DND-41 (cell line): ENCODE data around the gene BTC.
"Not testable (repeated sequence)": the region's sequence is repeated elsewhere in the genome, so short reads cannot be mapped to it uniquely, and the experiment has no call there.

ENCODE experiments used
- ATAC-seq: fragments of 200-7000 bp; cut with Tn5 transposase; 3 replicates; pipeline ENCODE4 v1.9.1; 2021; ENCODE audit warnings: low read depth; ENCODE audit not compliant: insufficient read depth
- DNase-seq: peaks from one replicate; pipeline ENCODE4 v3.0.0-alpha.2; 2020
- H2AFZ ChIP-seq: 2 replicates; pipeline ENCODE4 v1.6.0; 2012; ENCODE audit warnings: low read depth, low read length
- H3K27ac ChIP-seq: 2 replicates; pipeline ENCODE4 v1.5.1; 2012; ENCODE audit warnings: low read length, inconsistent platforms
- H3K27me3 ChIP-seq: fragments of 200-600 bp; sonication (generic); 2 replicates; pipeline ENCODE4 v1.6.0; 2012; ENCODE audit warnings: low read length, mild to moderate bottlenecking, inconsistent platforms; ENCODE audit not compliant: insufficient read depth, poor library complexity
- H3K36me3 ChIP-seq: 2 replicates; pipeline ENCODE4 v1.5.1; 2012; ENCODE audit warnings: low read length, inconsistent platforms; ENCODE audit not compliant: insufficient read depth
- H3K4me1 ChIP-seq: 2 replicates; pipeline ENCODE4 v1.5.1; 2012; ENCODE audit warnings: mild to moderate bottlenecking, low read length; ENCODE audit not compliant: insufficient read depth
- H3K4me2 ChIP-seq: 2 replicates; pipeline ENCODE4 v1.6.0; 2012; ENCODE audit warnings: mild to moderate bottlenecking, moderate library complexity, low read length, inconsistent platforms; ENCODE audit not compliant: insufficient read depth
- H3K4me3 ChIP-seq, 2 experiments: fragments of 200-600 bp in 1 of 2; shearing (Covaris generic) in 1 of 2; 2 replicates each; pipeline ENCODE4 v1.5.1; 2012 to 2016; ENCODE audit warnings: inconsistent platforms in 2 of 2, low read length in 2 of 2, mild to moderate bottlenecking in 2 of 2, low read depth in 1 of 2, moderate library complexity in 1 of 2
- H3K79me2 ChIP-seq: 2 replicates; pipeline ENCODE4 v1.6.0; 2012; ENCODE audit warnings: low read length, inconsistent platforms; ENCODE audit not compliant: insufficient read depth
- H3K9ac ChIP-seq: 2 replicates; pipeline ENCODE4 v1.6.0; 2012; ENCODE audit warnings: low read depth, mild to moderate bottlenecking, inconsistent platforms, low read length, moderate library complexity
- H3K9me3 ChIP-seq: 2 replicates; pipeline ENCODE4 v1.5.1; 2012; ENCODE audit warnings: low read length, moderate library complexity, mild to moderate bottlenecking, inconsistent platforms; ENCODE audit not compliant: insufficient read depth, severe bottlenecking
- H4K20me1 ChIP-seq: 2 replicates; pipeline ENCODE4 v1.6.0; 2012; ENCODE audit warnings: low read length; ENCODE audit not compliant: insufficient read depth
- EZH2 ChIP-seq: IDR thresholded peaks from 3 replicates; pipeline ENCODE4 v1.6.1; 2012; ENCODE audit warnings: borderline replicate concordance, low read depth, mild to moderate bottlenecking, moderate library complexity, low read length, inconsistent platforms; ENCODE audit not compliant: severe bottlenecking
- TF ChIP-seq, protein P1 (sequence below): IDR thresholded peaks from 2 replicates; pipeline ENCODE4 v1.5.1; 2012; ENCODE audit warnings: borderline replicate concordance, low read length, moderate library complexity, mild to moderate bottlenecking; ENCODE audit not compliant: poor library complexity, severe bottlenecking; ENCODE audit errors: extremely low read depth

Gene BTC

DNA sequence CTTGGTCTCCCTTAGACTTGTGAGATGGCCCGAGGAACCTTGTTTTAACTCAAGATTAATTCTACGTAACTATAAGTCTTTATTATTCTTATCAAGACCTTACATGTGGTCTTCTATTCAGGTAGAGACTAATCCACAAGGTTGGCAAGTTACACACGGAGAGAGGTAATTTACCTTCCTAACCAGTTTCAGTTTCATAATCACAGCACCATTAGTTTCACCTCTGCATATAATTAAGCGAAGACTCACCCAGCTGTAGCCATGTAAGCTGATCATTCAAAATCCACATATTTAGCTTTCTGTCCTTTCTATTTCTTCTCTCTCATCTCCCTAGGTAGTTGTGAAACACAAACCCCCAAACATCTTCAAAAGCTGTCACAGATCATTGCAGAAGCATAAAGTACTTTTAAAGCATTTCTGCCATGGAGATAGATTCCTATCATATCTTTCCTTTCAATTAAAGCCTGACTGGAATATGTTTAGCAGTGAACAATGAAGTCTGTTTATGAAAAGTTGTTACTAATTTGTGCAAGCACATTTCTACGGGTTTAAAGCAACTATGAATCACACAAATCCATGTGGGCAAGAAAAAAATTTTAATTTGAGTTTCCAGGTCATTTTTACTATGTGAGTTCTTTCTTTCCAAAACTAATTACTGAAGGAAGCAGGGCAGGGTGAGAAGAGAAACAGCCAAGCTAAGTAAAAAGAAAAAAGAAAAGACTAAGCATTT lies 78.5 kb downstream of the BTC start:
- Histone ChIP-seq H3K36me3 (no peaks in the 10 kb centered on the region), H3K4me3 (no peak overlapping the region), H3K9me3 (no peaks in the 10 kb centered on the region), H3K27ac (no peak overlapping the region), H3K27me3 (no peaks in the 10 kb centered on the region), H3K4me1 (no peaks in the 10 kb centered on the region), H3K79me2 (no peaks in the 10 kb centered on the region), H3K4me2 (no peak overlapping the region), H3K9ac (no peak overlapping the region), H4K20me1 (no peaks in the 10 kb centered on the region), H2AFZ (no peak overlapping the region)
- DNase-seq (no peak), ATAC-seq (no peak)
- TF ChIP-seq, protein P1, sequence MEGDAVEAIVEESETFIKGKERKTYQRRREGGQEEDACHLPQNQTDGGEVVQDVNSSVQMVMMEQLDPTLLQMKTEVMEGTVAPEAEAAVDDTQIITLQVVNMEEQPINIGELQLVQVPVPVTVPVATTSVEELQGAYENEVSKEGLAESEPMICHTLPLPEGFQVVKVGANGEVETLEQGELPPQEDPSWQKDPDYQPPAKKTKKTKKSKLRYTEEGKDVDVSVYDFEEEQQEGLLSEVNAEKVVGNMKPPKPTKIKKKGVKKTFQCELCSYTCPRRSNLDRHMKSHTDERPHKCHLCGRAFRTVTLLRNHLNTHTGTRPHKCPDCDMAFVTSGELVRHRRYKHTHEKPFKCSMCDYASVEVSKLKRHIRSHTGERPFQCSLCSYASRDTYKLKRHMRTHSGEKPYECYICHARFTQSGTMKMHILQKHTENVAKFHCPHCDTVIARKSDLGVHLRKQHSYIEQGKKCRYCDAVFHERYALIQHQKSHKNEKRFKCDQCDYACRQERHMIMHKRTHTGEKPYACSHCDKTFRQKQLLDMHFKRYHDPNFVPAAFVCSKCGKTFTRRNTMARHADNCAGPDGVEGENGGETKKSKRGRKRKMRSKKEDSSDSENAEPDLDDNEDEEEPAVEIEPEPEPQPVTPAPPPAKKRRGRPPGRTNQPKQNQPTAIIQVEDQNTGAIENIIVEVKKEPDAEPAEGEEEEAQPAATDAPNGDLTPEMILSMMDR, result no peak
- no peak for TF ChIP-seq EZH2

DNA sequence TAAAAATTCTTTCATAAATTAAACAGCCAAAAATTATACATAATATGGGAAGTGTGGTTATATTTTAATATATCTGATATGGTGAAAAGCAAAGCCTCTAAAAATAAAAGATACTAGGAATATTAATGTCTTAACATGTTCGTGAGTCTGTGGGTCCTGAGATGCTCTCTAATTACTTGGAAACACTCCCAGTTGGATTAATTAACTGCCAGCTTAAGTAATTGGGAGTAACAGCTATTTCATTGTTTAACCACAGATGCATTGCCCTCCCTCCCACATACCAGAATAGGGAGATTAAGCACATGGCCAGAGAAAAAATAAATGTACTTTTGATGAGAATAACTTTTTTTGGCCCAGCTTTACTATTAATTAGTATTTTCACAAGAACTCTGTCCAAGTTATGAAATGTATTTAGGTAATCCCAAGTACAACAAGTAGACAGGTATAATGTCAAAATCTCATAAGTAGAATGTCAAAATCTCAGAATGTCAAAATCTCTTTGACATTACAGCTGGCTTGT lies 79.7 kb downstream of the BTC start:
- H3K9me3 ChIP-seq, result no peaks in the 10 kb centered on the region
- H3K27ac ChIP-seq, result no peak overlapping the region
- no peaks in the 10 kb centered on the region for H3K36me3 ChIP-seq
- no peaks in the 10 kb centered on the region for H3K4me1 ChIP-seq
- DNase-seq, result no peak
- no peaks in the 10 kb centered on the region for H4K20me1 ChIP-seq
- no peaks in the 10 kb centered on the region for H3K27me3 ChIP-seq
- no peak overlapping the region for H3K9ac ChIP-seq
- H3K4me3 ChIP-seq, result no peak overlapping the region
- TF ChIP-seq EZH2, result no peak
- TF ChIP-seq, protein P1, result no peak
- ATAC-seq, result no peak
- no peak overlapping the region for H2AFZ ChIP-seq
- no peak overlapping the region for H3K4me2 ChIP-seq
- H3K79me2 ChIP-seq, result no peaks in the 10 kb centered on the region

DNA sequence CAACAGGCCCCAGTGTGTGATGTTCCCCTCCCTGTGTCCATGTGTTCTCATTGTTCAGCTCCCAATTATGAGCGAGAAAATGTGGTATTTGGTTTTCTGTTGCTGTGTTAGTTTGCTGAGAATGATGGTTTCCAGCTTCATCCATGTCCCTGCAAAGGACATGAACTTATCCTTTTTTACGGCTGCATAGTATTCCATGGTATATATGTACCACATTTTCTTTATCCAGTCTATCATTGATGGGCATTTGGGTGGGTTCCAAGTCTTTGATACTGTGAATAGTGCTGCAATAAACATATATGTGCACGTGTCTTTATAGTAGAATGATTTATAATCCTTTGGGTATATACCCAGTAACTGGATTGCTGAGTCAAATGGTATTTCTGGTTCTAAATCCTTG lies 86.2 kb downstream of the BTC start:
- H2AFZ ChIP-seq, ATAC-seq, H3K27ac ChIP-seq, H3K4me3 ChIP-seq, H3K9me3 ChIP-seq, H3K36me3 ChIP-seq, DNase-seq, H3K4me2 ChIP-seq, H4K20me1 ChIP-seq, H3K9ac ChIP-seq, H3K27me3 ChIP-seq, H3K79me2 ChIP-seq, H3K4me1 ChIP-seq: not testable (repeated sequence)
